Camera-type eye (tissue), 1 donor: ENCODE results near the gene GPR85. TPM values are rescaled to one million over a fixed set of nuclear protein-coding genes. Genes with fewer than 3 reads are reported as not detected.

Experiments used
- total RNA-seq: library from RNA; depleted of rRNA; stranded (reverse); fragments of >200 nt; gene quantifications from one replicate; pipeline ENCODE4 v1.2.3, GENCODE V29; 2014

The GPR85 gene, protein sequence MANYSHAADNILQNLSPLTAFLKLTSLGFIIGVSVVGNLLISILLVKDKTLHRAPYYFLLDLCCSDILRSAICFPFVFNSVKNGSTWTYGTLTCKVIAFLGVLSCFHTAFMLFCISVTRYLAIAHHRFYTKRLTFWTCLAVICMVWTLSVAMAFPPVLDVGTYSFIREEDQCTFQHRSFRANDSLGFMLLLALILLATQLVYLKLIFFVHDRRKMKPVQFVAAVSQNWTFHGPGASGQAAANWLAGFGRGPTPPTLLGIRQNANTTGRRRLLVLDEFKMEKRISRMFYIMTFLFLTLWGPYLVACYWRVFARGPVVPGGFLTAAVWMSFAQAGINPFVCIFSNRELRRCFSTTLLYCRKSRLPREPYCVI
- total RNA-seq = 26.8 TPM

DNA sequence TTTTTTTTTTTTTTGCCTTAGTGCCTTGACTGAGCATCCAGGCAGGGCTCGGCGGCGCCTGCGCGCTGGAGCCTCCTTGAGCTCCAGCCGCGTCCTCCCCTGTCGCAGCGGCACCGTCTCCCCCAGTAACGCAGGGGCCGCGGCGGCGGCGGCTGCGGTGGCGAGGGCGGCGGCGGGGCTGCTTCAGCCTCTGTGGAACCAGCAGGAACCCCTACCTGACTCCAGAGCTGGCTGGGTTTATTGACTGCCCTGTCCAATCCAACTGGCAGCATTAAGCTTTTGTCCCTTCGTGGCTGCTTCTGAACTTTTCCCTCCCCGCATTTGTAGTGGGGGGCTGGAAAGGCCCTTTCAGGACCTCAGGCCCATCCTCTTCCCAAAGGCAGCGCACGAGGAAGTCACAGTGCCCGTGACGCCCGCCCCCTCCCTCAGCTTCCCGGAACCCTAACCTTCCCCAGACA, at the start of gene GPR85:
GPR85 (minus strand) TSS at position 397 of the 458 bp plus-strand sequence. CDS start 2,106 bp downstream, outside the sequence.

DNA sequence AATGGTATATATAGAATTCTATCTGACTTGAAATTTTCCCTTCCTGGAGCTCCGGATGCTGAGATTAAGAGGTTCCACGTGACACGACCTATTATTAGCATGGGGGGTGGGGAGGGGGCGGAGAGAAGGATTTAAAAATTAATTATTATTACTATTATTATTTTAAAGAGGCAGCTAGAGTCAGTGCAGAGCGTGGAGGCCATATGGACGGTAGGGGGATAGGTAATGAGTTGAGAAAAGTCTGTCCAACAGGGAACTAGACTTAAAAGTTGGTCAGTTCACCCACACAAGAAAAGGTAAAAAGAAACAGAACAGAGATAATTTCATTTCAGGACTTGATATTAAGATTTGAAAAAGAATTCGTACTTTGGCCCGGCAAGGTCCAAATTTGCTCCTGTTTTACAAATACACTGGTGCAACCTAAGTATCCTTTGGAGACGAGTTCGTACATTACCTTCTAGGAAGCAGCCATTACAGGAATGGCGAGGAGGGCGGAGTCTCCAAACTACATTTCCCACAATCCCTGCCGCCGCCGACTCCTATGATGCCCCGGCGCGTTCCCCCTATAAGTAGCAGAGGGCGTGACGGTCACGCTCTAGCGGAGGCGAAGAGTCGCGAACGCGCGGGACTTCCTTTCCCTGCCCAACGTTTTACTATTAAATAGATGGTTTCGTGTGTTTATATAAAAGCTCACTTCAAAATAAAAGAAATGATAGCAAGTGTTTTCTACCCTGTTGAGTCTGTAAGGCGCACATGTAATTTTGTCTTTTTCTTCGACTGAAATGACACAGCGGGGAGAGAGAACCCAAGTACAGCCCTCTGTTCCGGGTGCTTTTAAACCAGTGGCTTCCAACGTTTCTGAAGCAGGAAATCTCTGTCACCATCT, 31.7 kb upstream of the GPR85 start, which contains the start of gene SMIM30:
SMIM30 (minus strand) TSS at position 481 of the 886 bp plus-strand sequence. CDS start 976 bp downstream, outside the sequence.

Other genes starting within 250 kb of the GPR85 start
- gene SMIM30, start 31.7 kb upstream of the GPR85 start, total RNA-seq = 42.5 TPM